Mesodermal cell (in vitro differentiated cells): ENCODE results near the gene RIPK4.

Experiments used
- H3K27ac ChIP-seq: 2 replicates; pipeline ENCODE4 v1.7.0; 2013; ENCODE audit warnings: mild to moderate bottlenecking, low read depth, low read length, moderate library complexity; ENCODE audit not compliant: severe bottlenecking
- H3K36me3 ChIP-seq: 2 replicates; pipeline ENCODE4 v1.7.1; 2013; ENCODE audit warnings: mild to moderate bottlenecking, low read length, moderate library complexity; ENCODE audit not compliant: control insufficient read depth, insufficient read depth
- H3K4me1 ChIP-seq: one replicate; pipeline ENCODE4 v1.7.1; 2013; ENCODE audit warnings: mild to moderate bottlenecking, low read length; ENCODE audit not compliant: insufficient read depth, control insufficient read depth, poor library complexity, severe bottlenecking
- H3K4me3 ChIP-seq: 2 replicates; pipeline ENCODE4 v1.7.0; 2013; ENCODE audit warnings: low read length, control low read depth, mild to moderate bottlenecking; ENCODE audit not compliant: insufficient read depth, poor library complexity, severe bottlenecking; ENCODE audit errors: extremely low read depth
- H3K9me3 ChIP-seq: 2 replicates; pipeline ENCODE4 v1.7.1; 2013; ENCODE audit warnings: mild to moderate bottlenecking, low read length, moderate library complexity; ENCODE audit not compliant: control insufficient read depth
- WGBS, 2 experiments: methylation state at CpG; one replicate each; pipeline ENCODE4 v1.1.5; 2013; ENCODE audit warnings: missing lambda C conversion rate in 2 of 2; ENCODE audit not compliant: insufficient coverage in 2 of 2; 5-methylcytosine and 5-hydroxymethylcytosine counted together

RIPK4 gene

GRCh38 chr21:41805038-41805437 is 38.2 kb upstream of the RIPK4 start:
- Histone ChIP-seq H3K4me3 (no peak overlapping the region), H3K9me3 (no peaks in the 10 kb centered on the region), H3K36me3 (peaks cover 35% of the 10 kb centered on the region), H3K27ac (no peak overlapping the region), H3K4me1 (no peaks in the 10 kb centered on the region)
- WGBS, 2 experiments: 98 to 99% methylated on average over 9 of the region's 10 CpGs

- no peak overlapping the region for H3K4me3 ChIP-seq
- WGBS, 2 experiments: 94 to 95% methylated on average over 4 to 10 of the region's 10 CpGs
- no peaks in the 10 kb centered on the region for H3K9me3 ChIP-seq
- H3K27ac ChIP-seq: no peak overlapping the region
- H3K4me1 ChIP-seq: no peaks in the 10 kb centered on the region
- H3K36me3 ChIP-seq: peaks cover 29% of the 10 kb centered on the region
These were observed 37.5 kb upstream of the RIPK4 start for GRCh38 chr21:41804381-41804780.

GRCh38 chr21:41803316-41803715 is 36.5 kb upstream of the RIPK4 start:
- Histone ChIP-seq H3K9me3 (no peaks in the 10 kb centered on the region), H3K4me3 (no peak overlapping the region)
- 93 to 95% methylated on average over 12 to 13 of the region's 13 CpGs for WGBS, 2 experiments

GRCh38 chr21:41802684-41803083 is 35.8 kb upstream of the RIPK4 start:
- no peak overlapping the region for H3K4me3 ChIP-seq
- H3K9me3 ChIP-seq: no peaks in the 10 kb centered on the region
- H3K4me1 ChIP-seq: no peaks in the 10 kb centered on the region
- H3K27ac ChIP-seq: no peak overlapping the region
- H3K36me3 ChIP-seq: peaks cover 30% of the 10 kb centered on the region
- WGBS, 2 experiments: 93 to 98% methylated on average over 17 to 19 of the region's 19 CpGs

More at GRCh38 chr21:41803316-41803715, 36.5 kb upstream of the RIPK4 start:
- Histone ChIP-seq H3K4me1 (no peaks in the 10 kb centered on the region), H3K36me3 (peaks cover 27% of the 10 kb centered on the region), H3K27ac (no peak overlapping the region)

DNA sequence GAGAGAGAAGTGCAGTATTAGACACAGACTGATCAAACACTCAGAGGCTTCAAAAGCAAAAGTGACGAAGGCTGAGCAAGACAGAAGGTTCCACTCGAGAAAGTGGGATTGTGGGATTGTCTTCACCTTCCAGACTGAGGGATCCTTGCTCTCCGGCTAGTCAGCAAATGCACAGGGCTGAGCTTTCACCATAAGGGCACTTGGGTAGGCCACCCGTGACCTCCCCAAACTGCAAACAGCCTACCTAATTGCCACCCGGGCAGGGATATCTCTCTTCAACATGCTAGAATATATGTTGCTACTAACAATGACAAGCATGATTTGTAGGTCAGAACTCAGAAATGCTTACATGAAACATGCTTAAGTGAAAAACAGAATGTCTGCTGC is 35.3 kb upstream of the RIPK4 start:
- Histone ChIP-seq H3K4me3 (no peak overlapping the region), H3K4me1 (no peaks in the 10 kb centered on the region), H3K36me3 (peaks cover 27% of the 10 kb centered on the region), H3K27ac (no peak overlapping the region), H3K9me3 (no peaks in the 10 kb centered on the region)
- 89 to 92% methylated on average over 3 of the region's 5 CpGs for WGBS, 2 experiments

DNA sequence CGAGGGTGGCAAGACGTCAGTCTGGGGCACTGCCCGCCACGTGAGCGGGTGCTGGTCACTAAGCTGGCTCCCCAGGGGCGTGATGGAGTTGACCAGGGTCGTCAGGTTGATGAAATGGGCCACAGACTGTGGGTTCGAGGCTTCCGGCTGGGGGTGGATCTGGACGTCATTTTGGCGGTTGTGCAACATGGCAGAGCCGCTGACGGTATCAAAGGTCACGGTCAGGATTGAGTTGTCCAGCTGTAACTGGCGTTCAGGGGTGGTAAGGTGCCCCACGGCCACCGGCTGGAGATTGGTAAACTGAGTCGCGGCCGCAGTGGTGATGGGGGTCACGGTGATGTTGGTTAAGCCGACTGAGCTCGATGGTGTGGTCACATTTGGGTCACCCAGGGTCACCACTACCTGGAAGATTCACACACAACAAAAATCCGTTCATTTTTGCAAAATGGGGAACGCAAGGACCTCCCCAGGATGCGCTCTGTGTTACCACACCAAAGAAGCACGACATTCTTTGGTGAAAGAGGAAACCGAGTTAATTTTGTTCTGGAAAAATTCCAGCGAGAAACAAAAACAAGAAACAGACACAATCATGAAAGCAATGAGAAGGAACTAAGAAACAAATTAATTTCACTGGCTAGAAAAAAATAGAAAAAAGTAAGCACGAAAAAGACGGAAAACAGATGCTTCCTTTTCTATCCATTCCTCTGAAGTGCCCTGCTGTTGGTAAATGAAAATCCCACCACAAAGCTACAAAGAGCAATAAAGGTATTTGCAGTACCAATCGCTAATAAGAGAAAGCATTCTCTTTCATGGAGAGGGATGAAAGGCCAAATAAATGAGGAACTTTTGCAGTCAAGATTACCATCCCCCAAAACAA is 34.7 kb upstream of the RIPK4 start:
- WGBS, 2 experiments: 91 to 93% methylated on average over 24 to 27 of the region's 32 CpGs
- Histone ChIP-seq H3K36me3 (peaks cover 27% of the 10 kb centered on the region), H3K4me1 (no peaks in the 10 kb centered on the region), H3K27ac (no peak overlapping the region), H3K9me3 (no peaks in the 10 kb centered on the region), H3K4me3 (no peak overlapping the region)

DNA sequence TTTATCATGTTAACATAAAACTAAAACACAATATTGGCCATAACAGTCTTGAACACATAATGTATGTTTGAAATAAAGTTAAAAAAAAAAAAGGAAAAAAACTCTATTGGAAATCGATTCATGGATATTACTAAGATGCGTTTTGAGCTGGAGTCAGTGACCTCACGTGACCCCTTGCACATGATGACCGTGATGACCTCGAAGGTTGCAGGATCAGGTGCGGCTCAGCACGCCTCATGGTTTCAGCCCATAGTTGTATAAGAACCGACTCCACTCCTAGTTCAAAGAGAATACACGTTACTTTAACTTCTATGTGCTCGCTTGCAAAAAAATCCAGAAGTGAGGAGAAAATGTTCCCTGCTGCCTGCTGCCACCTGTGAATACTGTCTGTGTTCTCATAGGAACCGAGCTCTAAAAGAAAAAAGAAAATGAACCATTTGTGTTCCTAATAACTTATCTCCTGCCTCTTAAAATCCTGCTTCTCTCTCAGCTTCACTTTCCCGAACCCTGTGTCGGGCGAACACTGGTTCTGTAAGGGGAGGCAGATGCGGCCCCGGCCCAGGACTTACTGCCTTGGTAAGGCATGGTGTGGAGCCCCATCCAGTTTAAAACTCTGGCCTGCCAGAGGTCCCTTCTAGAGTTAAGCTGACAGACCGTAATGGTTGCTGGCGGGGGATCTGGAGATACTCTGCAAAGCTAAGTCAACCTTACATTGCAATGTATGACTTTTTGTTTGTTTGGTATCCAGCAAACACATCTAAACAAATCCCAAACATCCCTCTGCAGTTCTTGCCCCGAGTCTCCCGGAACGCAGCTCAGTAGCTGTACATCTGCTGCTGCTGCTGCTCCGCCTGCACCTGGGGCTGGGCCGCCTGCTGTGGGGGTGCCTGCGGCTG is 33.8 kb upstream of the RIPK4 start:
- Histone ChIP-seq H3K36me3 (peaks cover 27% of the 10 kb centered on the region), H3K9me3 (no peaks in the 10 kb centered on the region), H3K27ac (no peak overlapping the region), H3K4me1 (no peaks in the 10 kb centered on the region), H3K4me3 (no peak overlapping the region)
- WGBS, 2 experiments: 86 to 92% methylated on average over 19 to 20 of the region's 24 CpGs

DNA sequence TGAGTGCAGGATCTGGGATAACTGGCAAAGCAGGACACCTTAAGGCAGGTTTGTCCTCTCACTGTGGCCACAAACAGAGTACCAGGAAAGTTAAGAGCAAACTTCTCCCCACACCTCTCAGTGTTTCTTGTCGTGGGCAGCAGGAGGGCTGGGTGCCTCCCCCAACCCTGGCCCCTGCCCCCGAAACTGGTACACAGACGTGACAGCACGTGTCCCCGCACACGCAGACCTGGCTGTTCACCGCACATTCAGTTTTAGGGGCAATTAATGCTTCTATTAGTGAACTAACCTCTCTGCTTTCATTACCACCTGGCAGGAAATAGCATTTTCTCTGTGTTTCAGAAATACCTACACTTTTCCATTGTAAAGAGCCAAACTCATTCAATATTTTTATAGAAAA is 32.9 kb upstream of the RIPK4 start:
- WGBS, 2 experiments: 95 to 97% methylated on average over 7 of the region's 7 CpGs
- H3K9me3 ChIP-seq: no peaks in the 10 kb centered on the region
- no peak overlapping the region for H3K27ac ChIP-seq
- H3K36me3 ChIP-seq: peaks cover 27% of the 10 kb centered on the region
- H3K4me3 ChIP-seq: no peak overlapping the region
- no peaks in the 10 kb centered on the region for H3K4me1 ChIP-seq

GRCh38 chr21:41798326-41798725 is 31.5 kb upstream of the RIPK4 start:
- Histone ChIP-seq H3K4me3 (no peak overlapping the region), H3K4me1 (no peaks in the 10 kb centered on the region), H3K27ac (no peak overlapping the region), H3K36me3 (peaks cover 23% of the 10 kb centered on the region), H3K9me3 (peaks cover 6% of the 10 kb centered on the region)
- 95% methylated on average over 20 of the region's 20 CpGs for WGBS, 2 experiments

DNA sequence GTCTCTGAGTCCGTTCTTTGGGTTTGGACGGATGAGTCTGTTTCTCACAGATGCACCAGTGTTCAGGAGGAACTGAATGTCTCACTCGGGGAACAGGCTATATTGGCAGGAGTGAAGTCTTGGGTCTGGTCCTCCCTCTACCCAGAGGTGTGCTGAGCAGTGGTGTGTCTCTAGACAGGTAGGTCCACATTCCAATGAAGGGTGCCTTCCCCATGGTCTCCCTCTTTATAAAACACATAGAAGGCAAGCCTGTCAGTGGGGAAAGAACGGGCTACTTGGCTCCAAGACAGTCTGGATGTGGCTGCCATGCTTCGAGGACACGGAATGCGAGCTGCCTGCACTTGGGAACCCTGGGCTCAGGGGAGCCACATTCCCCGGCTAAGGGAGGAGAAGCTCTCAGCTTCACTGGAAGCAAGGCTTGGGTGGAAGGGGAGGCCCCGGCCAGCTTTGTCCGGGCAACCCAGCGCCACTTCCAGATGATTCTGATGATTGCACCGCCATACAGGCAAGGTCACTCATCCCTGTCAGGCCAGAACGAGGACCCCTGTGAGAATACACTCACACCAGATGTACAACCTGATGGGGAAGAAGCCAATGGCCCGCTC is 29.7 kb upstream of the RIPK4 start:
- Histone ChIP-seq H3K36me3 (peaks cover 15% of the 10 kb centered on the region), H3K9me3 (peaks cover 19% of the 10 kb centered on the region), H3K27ac (no peak overlapping the region), H3K4me1 (no peaks in the 10 kb centered on the region), H3K4me3 (no peak overlapping the region)
- 92 to 96% methylated on average over 13 of the region's 14 CpGs for WGBS, 2 experiments
